DOHH2 (cell line): Measurements from ENCODE around the gene CTSD.

ENCODE experiments used
- H3F3A ChIP-seq: fragments of 200-600 bp; sonication (generic), shearing (Covaris generic); 2 replicates; pipeline ENCODE4 v1.6.0; 2016; ENCODE audit warnings: antibody characterized with exemption, mild to moderate bottlenecking; ENCODE audit not compliant: control insufficient read depth, insufficient read depth
- H3K27ac ChIP-seq: fragments of 200-600 bp; sonication (generic); 2 replicates; pipeline ENCODE4 v1.5.1; 2014; ENCODE audit warnings: low read depth, mild to moderate bottlenecking, low read length, moderate library complexity
- H3K27me3 ChIP-seq: fragments of 200-600 bp; sonication (generic); 2 replicates; pipeline ENCODE4 v1.6.1; 2014; ENCODE audit warnings: mild to moderate bottlenecking, low read length, mixed read lengths; ENCODE audit not compliant: control insufficient read depth
- H3K36me3 ChIP-seq: fragments of 200-600 bp; sonication (generic); 2 replicates; pipeline ENCODE4 v1.6.1; 2014; ENCODE audit warnings: mild to moderate bottlenecking, low read length, moderate library complexity, mixed read lengths; ENCODE audit not compliant: control insufficient read depth
- H3K4me1 ChIP-seq: fragments of 200-600 bp; sonication (generic); 2 replicates; pipeline ENCODE4 v1.6.1; 2014; ENCODE audit warnings: mild to moderate bottlenecking, low read length, mixed read lengths; ENCODE audit not compliant: control insufficient read depth
- H3K4me2 ChIP-seq: fragments of 200-600 bp; sonication (generic); 2 replicates; pipeline ENCODE4 v1.6.0; 2014; ENCODE audit warnings: mild to moderate bottlenecking, low read length, moderate library complexity
- H3K4me3 ChIP-seq: fragments of 200-600 bp; sonication (generic); 2 replicates; pipeline ENCODE4 v1.5.1; 2014; ENCODE audit warnings: mild to moderate bottlenecking, low read length, mixed read lengths
- H3K79me2 ChIP-seq: fragments of 200-600 bp; sonication (generic); 2 replicates; pipeline ENCODE4 v1.6.1; 2014; ENCODE audit warnings: mild to moderate bottlenecking, low read length, mixed read lengths; ENCODE audit not compliant: control insufficient read depth
- H3K9me2 ChIP-seq: fragments of 200-600 bp; sonication (generic); replicated peaks from 2 replicates; pipeline ENCODE4 v1.6.1; 2014; ENCODE audit warnings: mild to moderate bottlenecking, low read length, mixed read lengths; ENCODE audit not compliant: control insufficient read depth
- H3K9me3 ChIP-seq: fragments of 200-600 bp; sonication (generic); 2 replicates; pipeline ENCODE4 v1.6.1; 2014; ENCODE audit warnings: antibody characterized with exemption, low read length, mixed read lengths; ENCODE audit not compliant: control insufficient read depth, insufficient read depth
- H4K20me1 ChIP-seq: fragments of 200-600 bp; sonication (generic); 2 replicates; pipeline ENCODE4 v1.6.0; 2014; ENCODE audit warnings: low read depth, mild to moderate bottlenecking, antibody characterized with exemption, low read length, moderate library complexity; ENCODE audit not compliant: control insufficient read depth, insufficient read depth
- EZH2phosphoT487 ChIP-seq: fragments of 200-600 bp; sonication (generic); IDR thresholded peaks from 2 replicates; pipeline ENCODE4 v1.6.1; 2017; ENCODE audit warnings: borderline replicate concordance, mild to moderate bottlenecking, antibody characterized with exemption, low read length, moderate library complexity, mixed read lengths
- TF ChIP-seq, protein P1 (sequence below): fragments of 200-600 bp; sonication (generic); IDR thresholded peaks from one replicate; pipeline ENCODE4 v1.5.1; 2014; ENCODE audit warnings: antibody characterized with exemption, mild to moderate bottlenecking, low read depth, low read length; ENCODE audit not compliant: poor library complexity, severe bottlenecking

Gene CTSD

DNA sequence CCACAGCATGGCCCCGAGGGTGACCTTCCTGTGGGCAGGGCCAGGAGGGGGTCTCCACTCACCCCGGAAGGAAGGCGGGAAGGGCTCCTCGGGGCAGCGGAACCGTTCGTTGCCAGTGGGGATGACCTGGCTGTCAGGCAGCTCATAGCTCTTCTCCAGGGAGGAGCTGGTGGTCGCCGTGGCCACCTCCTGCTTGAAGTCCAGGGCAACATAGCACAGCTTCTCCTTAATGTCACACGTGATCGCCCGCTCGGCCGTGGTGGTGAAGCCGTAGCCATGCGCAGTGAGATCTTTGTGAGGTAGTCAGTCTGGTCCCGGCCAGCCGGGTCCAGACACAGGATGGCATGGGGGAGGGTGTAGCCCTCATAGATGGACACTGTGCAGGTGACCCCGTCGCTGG lies 39.5 kb upstream of the CTSD start:
- Histone ChIP-seq H3K27ac (no peak overlapping the region), H3K36me3 (no peaks in the 10 kb centered on the region), H3K27me3 (0 out of 2 replicates have a peak, but pooled peaks cover 4% of the 10 kb centered on the region), H4K20me1 (no peaks in the 10 kb centered on the region), H3K4me3 (no peak overlapping the region), H3K79me2 (no peaks in the 10 kb centered on the region), H3F3A (no peaks in the 10 kb centered on the region), H3K9me3 (no peaks in the 10 kb centered on the region), H3K9me2 (no peaks in the 10 kb centered on the region), H3K4me1 (no peaks in the 10 kb centered on the region), H3K4me2 (no peak overlapping the region)
- no peak for TF ChIP-seq EZH2phosphoT487
- TF ChIP-seq, protein P1, sequence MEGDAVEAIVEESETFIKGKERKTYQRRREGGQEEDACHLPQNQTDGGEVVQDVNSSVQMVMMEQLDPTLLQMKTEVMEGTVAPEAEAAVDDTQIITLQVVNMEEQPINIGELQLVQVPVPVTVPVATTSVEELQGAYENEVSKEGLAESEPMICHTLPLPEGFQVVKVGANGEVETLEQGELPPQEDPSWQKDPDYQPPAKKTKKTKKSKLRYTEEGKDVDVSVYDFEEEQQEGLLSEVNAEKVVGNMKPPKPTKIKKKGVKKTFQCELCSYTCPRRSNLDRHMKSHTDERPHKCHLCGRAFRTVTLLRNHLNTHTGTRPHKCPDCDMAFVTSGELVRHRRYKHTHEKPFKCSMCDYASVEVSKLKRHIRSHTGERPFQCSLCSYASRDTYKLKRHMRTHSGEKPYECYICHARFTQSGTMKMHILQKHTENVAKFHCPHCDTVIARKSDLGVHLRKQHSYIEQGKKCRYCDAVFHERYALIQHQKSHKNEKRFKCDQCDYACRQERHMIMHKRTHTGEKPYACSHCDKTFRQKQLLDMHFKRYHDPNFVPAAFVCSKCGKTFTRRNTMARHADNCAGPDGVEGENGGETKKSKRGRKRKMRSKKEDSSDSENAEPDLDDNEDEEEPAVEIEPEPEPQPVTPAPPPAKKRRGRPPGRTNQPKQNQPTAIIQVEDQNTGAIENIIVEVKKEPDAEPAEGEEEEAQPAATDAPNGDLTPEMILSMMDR: no peak

DNA sequence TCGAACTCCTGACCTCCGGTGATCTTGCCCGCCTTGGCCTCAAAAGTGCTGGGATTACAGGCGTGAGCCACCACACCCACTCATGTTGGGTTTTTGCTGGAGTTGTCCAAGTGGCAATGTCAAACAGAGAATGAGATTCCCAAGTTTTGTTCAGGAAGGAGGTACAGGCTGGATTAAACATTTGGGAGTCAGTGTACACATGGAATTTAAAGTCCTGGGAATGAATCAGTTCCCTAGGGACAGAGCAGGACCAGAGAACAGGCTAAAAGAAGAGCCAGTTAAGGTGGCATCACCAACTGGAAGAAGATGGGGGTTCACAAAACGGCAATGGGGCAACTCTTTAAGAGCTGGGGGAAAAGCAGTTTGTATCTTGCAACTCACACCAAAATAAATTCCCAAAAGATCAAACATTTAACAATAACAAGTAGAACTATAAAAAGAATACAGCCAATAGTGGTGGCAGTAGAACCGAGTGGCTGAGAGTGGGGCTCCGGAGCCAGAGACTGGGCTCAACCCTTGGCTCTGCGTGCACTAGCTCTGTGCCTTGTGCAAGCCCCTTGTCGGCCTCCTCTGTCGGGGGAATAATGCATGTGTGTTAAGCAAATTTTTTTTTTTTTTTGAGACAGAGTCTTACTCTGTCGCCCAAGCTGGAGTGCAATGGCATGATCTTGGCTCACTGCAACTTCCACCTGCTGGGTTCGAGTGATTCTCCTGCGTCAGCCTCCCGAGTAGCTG lies 33.8 kb upstream of the CTSD start:
- TF ChIP-seq EZH2phosphoT487: no peak
- TF ChIP-seq, protein P1: no peak
- Histone ChIP-seq H3K4me2 (no peak overlapping the region), H3F3A (no peaks in the 10 kb centered on the region), H3K9me3 (no peaks in the 10 kb centered on the region), H3K27ac (no peak overlapping the region), H3K27me3 (no peaks in the 10 kb centered on the region), H3K36me3 (no peaks in the 10 kb centered on the region), H3K4me3 (no peak overlapping the region), H3K4me1 (no peaks in the 10 kb centered on the region), H3K9me2 (no peaks in the 10 kb centered on the region), H4K20me1 (no peaks in the 10 kb centered on the region), H3K79me2 (no peaks in the 10 kb centered on the region)

DNA sequence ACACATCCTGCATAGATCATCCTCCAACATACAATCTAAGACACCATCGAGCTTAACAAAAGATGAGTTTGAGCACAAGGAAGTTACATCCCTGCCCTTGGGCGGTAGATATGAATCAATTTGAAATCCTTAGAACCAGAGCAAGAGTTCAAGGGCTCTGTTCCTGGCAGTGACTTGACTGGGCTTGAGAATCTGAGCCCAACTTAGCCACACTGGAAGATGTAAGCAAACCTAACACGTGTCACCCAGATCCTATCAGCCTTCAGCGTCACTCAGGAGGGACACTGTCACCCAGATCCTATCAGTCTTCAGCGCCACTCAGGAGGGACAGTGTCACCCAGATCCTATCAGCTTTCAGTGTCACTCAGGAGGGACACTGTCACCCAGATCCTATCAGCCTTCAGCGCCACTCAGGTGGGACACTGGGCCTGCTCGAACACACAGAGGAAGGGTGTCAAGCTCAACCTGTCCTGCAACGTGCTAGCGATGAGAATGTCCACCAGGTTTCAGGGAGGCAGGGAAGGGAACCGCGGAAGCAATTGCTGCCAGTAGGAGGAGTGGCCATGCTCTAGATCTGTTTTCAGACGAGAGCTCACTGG lies 32.8 kb upstream of the CTSD start:
- Histone ChIP-seq H3K36me3 (no peaks in the 10 kb centered on the region), H3K79me2 (no peaks in the 10 kb centered on the region), H4K20me1 (no peaks in the 10 kb centered on the region), H3K9me2 (no peaks in the 10 kb centered on the region), H3K4me3 (no peak overlapping the region), H3K4me1 (no peaks in the 10 kb centered on the region), H3K27ac (no peak overlapping the region), H3K27me3 (no peaks in the 10 kb centered on the region), H3K4me2 (no peak overlapping the region), H3F3A (no peaks in the 10 kb centered on the region), H3K9me3 (no peaks in the 10 kb centered on the region)
- no peak for TF ChIP-seq EZH2phosphoT487
- TF ChIP-seq, protein P1: no peak
